ENCODE measurements around the gene CCR1. TPM values are rescaled to one million over a fixed set of nuclear protein-coding genes. Genes with fewer than 3 reads are reported as not detected.
"Not testable (repeated sequence)": the region's sequence is repeated elsewhere in the genome, so short reads cannot be mapped to it uniquely, and the experiment has no call there.

The CCR1 gene
- total and polyA plus RNA-seq, 2 experiments from 2014 or later: not detected

GRCh38 chr3:46163556-46164041 lies 44.5 kb downstream of the CCR1 start (continued):
- TF ChIP-seq CTCF (conservative IDR thresholded peaks at IDR 0.05; ENCODE audit: low read depth in 2 of 2) (no peak), POLR2AphosphoS5 (IDR thresholded peaks at IDR 0.05; ENCODE audit: low read depth) (no peak), NANOG (IDR thresholded peaks at IDR 0.05; ENCODE audit: borderline replicate concordance) (no peak), ZNF114 (CRISPR knock-in tag; IDR thresholded peaks at IDR 0.05) (no peak), REST (IDR thresholded peaks at IDR 0.05; ENCODE audit: unreplicated experiment) (no peak)

GRCh38 chr3:46162975-46163555 lies 45.0 kb downstream of the CCR1 start:
- Histone ChIP-seq H3K27ac (ENCODE audit: low read depth) (no peak overlapping the region), H3K36me3 (ENCODE audit: insufficient read depth) (no peaks in the 10 kb centered on the region; the same call in none of the 2 replicates), H3K4me2 (no peak overlapping the region), H3K4me1 (ENCODE audit: insufficient read depth) (no peaks in the 10 kb centered on the region), H3K9me2 (ENCODE audit: insufficient read depth) (peaks cover 3% of the 10 kb centered on the region; the same call in 1 of the 2 replicates), H3K4me3 (no peak overlapping the region), H2AFZ (peak overlapping the region; percentile 93), H3K27me3 (ENCODE audit: insufficient read depth) (no peaks in the 10 kb centered on the region), H4K20me1 (replicated peaks; ENCODE audit: insufficient read depth) (no peaks in the 10 kb centered on the region), H3F3A (replicated peaks; ENCODE audit: low read depth) (no peaks in the 10 kb centered on the region), H3K79me2 (replicated peaks; ENCODE audit: insufficient read depth) (no peaks in the 10 kb centered on the region)
- Mint-ChIP-seq H3K9me3 (peaks cover 18% of the 10 kb centered on the region; the same call in 2 of the 3 replicates), H3K4me3 (no peak overlapping the region), H3K27me3 (ENCODE audit: insufficient read depth, low read depth, poor library complexity) (no peaks in the 10 kb centered on the region), H3K36me3 (ENCODE audit: low read depth) (no peaks in the 10 kb centered on the region), H3K27ac (peak overlapping the region; percentile 69; the same call in 1 of the 2 replicates), H3K4me1 (peaks cover 2% of the 10 kb centered on the region; the same call in 1 of the 3 replicates)
- TF ChIP-seq CTCF (conservative IDR thresholded peaks at IDR 0.05; ENCODE audit: low read depth in 2 of 2) (peak; percentile 40 to 54), ZNF114 (CRISPR knock-in tag; IDR thresholded peaks at IDR 0.05) (no peak)
- DNase-seq (ENCODE audit: low spot score) (peak; percentile 41), ATAC-seq (peak; percentile 71)

- H3K4me2 ChIP-seq; H3K27me3 Mint-ChIP-seq (ENCODE audit: insufficient read depth, low read depth, poor library complexity); H3K4me3 ChIP-seq; H3K9me2 ChIP-seq (ENCODE audit: insufficient read depth); ATAC-seq; H4K20me1 ChIP-seq (replicated peaks; ENCODE audit: insufficient read depth); H3K36me3 Mint-ChIP-seq (ENCODE audit: low read depth); H3K79me2 ChIP-seq (replicated peaks; ENCODE audit: insufficient read depth); H3K4me1 Mint-ChIP-seq; H3K4me3 Mint-ChIP-seq; H3K27me3 ChIP-seq (ENCODE audit: insufficient read depth); H2AFZ ChIP-seq; H3K36me3 ChIP-seq (ENCODE audit: insufficient read depth); H3K27ac ChIP-seq (ENCODE audit: low read depth); DNase-seq (ENCODE audit: low spot score); H3K9me3 Mint-ChIP-seq; H3K27ac Mint-ChIP-seq; H3K4me1 ChIP-seq (ENCODE audit: insufficient read depth); H3F3A ChIP-seq (replicated peaks; ENCODE audit: low read depth): not testable (repeated sequence)
These were observed 50.4 kb downstream of the CCR1 start for GRCh38 chr3:46157685-46158084.
